GM06990 (cell line): ENCODE results near the gene WDR54.
A peak's percentile ranks its signal among the peaks of the same experiment; 100 is the strongest.

Experiments used
- DNase-seq: peaks from one replicate; pipeline ENCODE4 v3.0.0-alpha.2; 2011; ENCODE audit not compliant: insufficient read length; ENCODE audit errors: extremely low read depth
- H3K27me3 ChIP-seq: replicated peaks from 2 replicates; pipeline ENCODE4 v1.6.0; 2011; ENCODE audit warnings: low read length; ENCODE audit not compliant: control insufficient read depth, insufficient read depth
- H3K36me3 ChIP-seq: 2 replicates; pipeline ENCODE4 v1.5.1; 2011; ENCODE audit warnings: low read length; ENCODE audit not compliant: control insufficient read depth, insufficient read depth
- H3K4me3 ChIP-seq: replicated peaks from 2 replicates; pipeline ENCODE4 v1.5.1; 2011; ENCODE audit warnings: low read depth, mild to moderate bottlenecking, control low read depth, low read length
- CTCF ChIP-seq: IDR thresholded peaks from 2 replicates; pipeline ENCODE4 v1.5.1; 2011; ENCODE audit warnings: low read length, control low read depth, mild to moderate bottlenecking, inconsistent platforms; ENCODE audit not compliant: insufficient read depth, poor library complexity, severe bottlenecking

WDR54 gene

DNA sequence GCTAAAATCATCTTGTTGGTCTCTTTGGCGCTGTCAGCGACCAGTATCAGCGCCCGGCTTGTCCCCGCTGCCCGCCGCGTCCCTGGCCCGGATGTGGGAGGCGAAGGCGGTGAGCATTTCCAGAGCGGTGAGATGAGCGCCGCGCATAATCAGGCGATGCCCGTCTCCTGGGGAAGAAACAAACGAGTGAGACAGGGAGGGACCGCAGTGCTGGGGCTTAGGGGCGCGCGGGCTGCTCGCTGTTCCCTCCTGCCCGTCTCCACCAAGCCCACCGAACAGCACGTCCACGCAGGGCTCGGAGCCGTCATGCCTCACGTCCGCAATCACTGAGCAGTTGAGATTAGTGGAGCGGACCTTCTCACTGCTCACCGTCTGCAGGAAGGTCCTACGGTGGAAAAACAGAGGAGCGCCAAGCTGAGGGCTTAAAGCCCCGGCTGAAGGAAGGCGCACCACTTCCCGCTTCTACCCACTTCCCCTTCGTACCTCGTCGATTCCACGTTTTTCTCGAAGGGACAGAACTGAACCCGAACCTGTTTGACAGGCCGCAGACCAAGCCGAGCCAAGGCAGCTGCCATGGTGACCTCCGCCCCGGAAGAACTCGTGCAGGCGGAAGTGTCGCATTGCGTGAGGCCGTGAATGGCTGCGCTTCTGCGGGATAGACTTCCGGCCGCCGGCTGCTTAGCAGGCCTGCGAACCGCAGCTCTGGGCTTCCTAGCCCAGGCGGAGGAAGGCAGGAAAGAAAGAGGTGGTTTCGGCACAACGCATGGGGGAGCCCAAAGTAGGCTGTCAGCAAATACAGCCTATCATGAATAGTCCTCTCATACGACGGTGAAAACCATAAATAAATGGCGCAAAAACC lies 50.8 kb downstream of the WDR54 start, which contains the start of gene MRPL53:
MRPL53 (minus strand) TSS at position 595 of the 859 bp plus-strand sequence; CDS start at position 575, 20 bp downstream.
- Histone ChIP-seq H3K4me3 (peak within 1 kb of the TSS; percentile 93), H3K27me3 (no peaks in the 10 kb centered on the region), H3K36me3 (peaks cover 6% of the 10 kb centered on the region)
- TF ChIP-seq CTCF: no peak
- peak; percentile 93 for DNase-seq

GRCh38 chr2:74472945-74473258 lies 51.4 kb downstream of the WDR54 start:
- TF ChIP-seq CTCF: no peak
- Histone ChIP-seq H3K36me3 (peaks cover 8% of the 10 kb centered on the region), H3K4me3 (peak overlapping the region; percentile 93), H3K27me3 (no peaks in the 10 kb centered on the region)
- no peak for DNase-seq

DNA sequence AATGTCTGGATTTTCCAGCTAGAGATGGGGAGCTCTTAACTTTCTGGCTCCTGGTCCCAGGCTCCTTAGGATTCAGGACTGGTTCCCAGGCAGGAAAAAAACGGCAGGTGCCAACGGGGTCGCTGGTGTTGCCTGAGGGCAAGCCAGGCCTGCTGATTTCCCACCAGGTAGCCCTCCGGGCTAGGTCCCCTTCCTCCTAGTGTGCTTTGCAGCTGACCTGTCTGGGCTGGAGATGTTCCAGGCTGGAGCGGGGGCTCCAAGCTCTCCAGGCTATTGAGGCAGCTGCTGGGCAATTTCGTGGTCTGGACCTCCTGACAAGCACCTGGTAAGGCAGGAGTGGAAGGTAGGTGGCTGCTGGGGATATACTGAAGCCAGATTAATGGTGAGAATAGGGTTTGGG lies 53.0 kb downstream of the WDR54 start:
- no peak for DNase-seq
- peaks cover 8% of the 10 kb centered on the region for H3K36me3 ChIP-seq
- no peak for TF ChIP-seq CTCF
- H3K4me3 ChIP-seq: no peak overlapping the region
- no peaks in the 10 kb centered on the region for H3K27me3 ChIP-seq

DNA sequence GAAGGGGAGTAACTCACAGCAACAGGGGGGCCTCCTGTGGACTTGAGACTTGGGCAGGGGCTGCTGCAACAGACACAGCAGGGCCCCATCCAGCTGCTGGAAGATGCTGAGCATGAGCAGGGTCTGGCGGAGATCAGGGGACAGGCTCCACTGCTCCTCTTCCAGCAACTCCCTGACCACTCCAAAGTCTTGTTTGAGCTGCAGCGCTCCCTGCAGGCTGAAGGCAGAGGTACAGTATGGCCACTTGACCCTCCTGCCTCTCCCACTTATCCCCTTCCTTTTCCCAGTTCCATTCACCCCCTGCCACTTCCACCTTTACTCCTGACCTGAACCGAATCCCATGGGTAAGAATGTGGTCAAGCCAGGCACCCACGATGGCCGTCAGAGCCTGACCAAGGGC lies 53.4 kb downstream of the WDR54 start:
- H3K36me3 ChIP-seq: peaks cover 8% of the 10 kb centered on the region
- peak; percentile 29 for TF ChIP-seq CTCF

More for the DNA sequence above, 53.4 kb downstream of the WDR54 start:
- Histone ChIP-seq H3K4me3 (no peak overlapping the region), H3K27me3 (no peaks in the 10 kb centered on the region)
- no peak for DNase-seq
